HEK293 (cell line): ENCODE results near the gene SKI.

Experiments used
- CTCF ChIA-PET: fragments of 350-600 bp; formaldehyde crosslinking; extraction: SDS; loops from one replicate; lab custom pipeline; 2021; ENCODE audit warnings: antibody characterized with exemption; lab: Yijun Ruan, JAX
- POLR2A ChIA-PET: fragments of 300-600 bp; formaldehyde crosslinking; extraction: SDS; loops from one replicate; lab custom pipeline; 2020; ENCODE audit warnings: antibody characterized with exemption, inconsistent platforms; lab: Yijun Ruan, JAX
- H3K27ac ChIP-seq: fragments of 200-500 bp; sonication (Bioruptor generic); 2 replicates; pipeline ENCODE4 v1.5.1; 2014; ENCODE audit warnings: low read depth, low read length, control low read depth, inconsistent platforms; ENCODE audit errors: extremely low read depth
- H3K36me3 ChIP-seq, 2 experiments: fragments of 200-500 bp in 1 of 2; sonication (Bioruptor generic) in 1 of 2; 1 replicate in 1 of 2; 2 replicates in 1 of 2; pipeline ENCODE4 v1.5.1; 2014 to 2017; ENCODE audit warnings: inconsistent platforms in 2 of 2, low read length in 2 of 2; ENCODE audit not compliant: control insufficient read depth in 2 of 2, insufficient read depth in 1 of 2
- H3K4me1 ChIP-seq: fragments of 200-500 bp; sonication (Bioruptor generic); 2 replicates; pipeline ENCODE4 v1.5.1; 2014; ENCODE audit warnings: mild to moderate bottlenecking, low read length, inconsistent platforms; ENCODE audit not compliant: control insufficient read depth, insufficient read depth
- H3K4me3 ChIP-seq: 2 replicates; pipeline ENCODE4 v1.5.1; 2011; ENCODE audit warnings: low read depth, mild to moderate bottlenecking, control low read depth, low read length, moderate library complexity
- H3K9me3 ChIP-seq: fragments of 200-500 bp; sonication (Bioruptor generic); 2 replicates; pipeline ENCODE4 v1.5.1; 2014; ENCODE audit warnings: low read depth, low read length, inconsistent platforms; ENCODE audit not compliant: control insufficient read depth, insufficient read depth
- HOXD13 ChIP-seq: sonication (generic); formaldehyde crosslinking; IDR thresholded peaks from 2 replicates; pipeline ENCODE4 v1.8.0; 2022; ENCODE audit warnings: missing genetic modification reagents, borderline replicate concordance
- OVOL3 ChIP-seq: fragments of 450-650 bp; formaldehyde crosslinking; IDR thresholded peaks from 2 replicates; pipeline ENCODE4 v1.5.1; 2016; ENCODE audit warnings: missing biosample characterization, missing genetic modification characterization
- SCRT2 ChIP-seq: fragments of 450-650 bp; formaldehyde crosslinking; IDR thresholded peaks from 2 replicates; pipeline ENCODE4 v1.5.1; 2016; ENCODE audit warnings: missing biosample characterization, missing genetic modification characterization
- TRIM28 ChIP-seq: IDR thresholded peaks from 2 replicates; pipeline ENCODE4 v1.6.1; 2011; ENCODE audit warnings: low read length, control low read depth, borderline replicate concordance
- ZBTB17 ChIP-seq: fragments of 450-650 bp; formaldehyde crosslinking; IDR thresholded peaks from 2 replicates; pipeline ENCODE4 v1.5.1; 2016; ENCODE audit warnings: missing biosample characterization, missing genetic modification characterization
- ZFP37 ChIP-seq: fragments of 450-650 bp; formaldehyde crosslinking; IDR thresholded peaks from 2 replicates; pipeline ENCODE4 v1.5.1; 2016; ENCODE audit warnings: missing biosample characterization, missing genetic modification characterization
- ZNF133 ChIP-seq: fragments of 450-650 bp; formaldehyde crosslinking; IDR thresholded peaks from 2 replicates; pipeline ENCODE4 v1.5.1; 2016; ENCODE audit warnings: missing biosample characterization, missing genetic modification characterization
- ZNF138 ChIP-seq: fragments of 450-650 bp; formaldehyde crosslinking; IDR thresholded peaks from 2 replicates; pipeline ENCODE4 v1.5.1; 2016; ENCODE audit warnings: missing biosample characterization, missing genetic modification characterization, borderline replicate concordance
- ZNF175 ChIP-seq: fragments of 450-650 bp; formaldehyde crosslinking; IDR thresholded peaks from 2 replicates; pipeline ENCODE4 v1.5.1; 2016; ENCODE audit warnings: missing biosample characterization, missing genetic modification characterization
- ZNF2 ChIP-seq: fragments of 450-650 bp; formaldehyde crosslinking; IDR thresholded peaks from 2 replicates; pipeline ENCODE4 v1.5.1; 2016; ENCODE audit warnings: missing biosample characterization, missing genetic modification characterization
- ZNF311 ChIP-seq: fragments of 450-650 bp; formaldehyde crosslinking; IDR thresholded peaks from 2 replicates; pipeline ENCODE4 v1.5.1; 2017; ENCODE audit warnings: missing biosample characterization, missing genetic modification characterization, borderline replicate concordance
- ZNF362 ChIP-seq: fragments of 450-650 bp; formaldehyde crosslinking; IDR thresholded peaks from 2 replicates; pipeline ENCODE4 v1.5.1; 2016; ENCODE audit warnings: missing biosample characterization, missing genetic modification characterization
- ZNF366 ChIP-seq: fragments of 450-650 bp; formaldehyde crosslinking; conservative IDR thresholded peaks from 2 replicates; pipeline ENCODE4 v1.5.1; 2016; ENCODE audit warnings: missing biosample characterization, missing genetic modification characterization
- ZNF473 ChIP-seq: fragments of 450-650 bp; formaldehyde crosslinking; IDR thresholded peaks from 2 replicates; pipeline ENCODE4 v1.5.1; 2017; ENCODE audit warnings: missing biosample characterization, missing genetic modification characterization
- ZNF514 ChIP-seq: fragments of 450-650 bp; formaldehyde crosslinking; IDR thresholded peaks from 2 replicates; pipeline ENCODE4 v1.5.1; 2016; ENCODE audit warnings: missing biosample characterization, missing genetic modification characterization
- ZNF544 ChIP-seq: fragments of 450-650 bp; formaldehyde crosslinking; IDR thresholded peaks from 2 replicates; pipeline ENCODE4 v1.5.0; 2017; ENCODE audit warnings: missing biosample characterization, missing genetic modification characterization
- ZNF654 ChIP-seq: fragments of 450-650 bp; formaldehyde crosslinking; IDR thresholded peaks from 2 replicates; pipeline ENCODE4 v1.5.1; 2016; ENCODE audit warnings: low read depth, missing biosample characterization, missing genetic modification characterization
- ZNF692 ChIP-seq: fragments of 450-650 bp; formaldehyde crosslinking; IDR thresholded peaks from 2 replicates; pipeline ENCODE4 v1.5.1; 2016; ENCODE audit warnings: missing biosample characterization, missing genetic modification characterization
- ZNF76 ChIP-seq: fragments of 450-650 bp; formaldehyde crosslinking; IDR thresholded peaks from 2 replicates; pipeline ENCODE4; 2016; ENCODE audit warnings: low read depth, missing biosample characterization, missing genetic modification characterization, borderline replicate concordance
- ZSCAN30 ChIP-seq: fragments of 450-650 bp; IDR thresholded peaks from 2 replicates; pipeline ENCODE4 v1.5.1; 2018; ENCODE audit warnings: missing biosample characterization, mild to moderate bottlenecking, missing genetic modification characterization, moderate library complexity
- TF ChIP-seq, protein P1 (sequence below): fragments of 450-650 bp; formaldehyde crosslinking; IDR thresholded peaks from 2 replicates; pipeline ENCODE4 v1.5.1; 2016; ENCODE audit warnings: missing biosample characterization, missing genetic modification characterization
- TF ChIP-seq, protein P2 (sequence below): fragments of 450-650 bp; formaldehyde crosslinking; IDR thresholded peaks from 2 replicates; pipeline ENCODE4 v1.5.1; 2017; ENCODE audit warnings: missing biosample characterization, missing genetic modification characterization

The SKI gene

GRCh38 chr1:2337081-2337480 is 109.0 kb downstream of the SKI start:
- no peaks in the 10 kb centered on the region for H3K4me1 ChIP-seq
- H3K36me3 ChIP-seq = no peaks in the 10 kb centered on the region
- TF ChIP-seq ZBTB17 (tag by site-specific recombination) = no peak
- no peak for TF ChIP-seq ZNF514 (tag by site-specific recombination)
- no peak for TF ChIP-seq ZNF692 (tag by site-specific recombination)
- no peak for TF ChIP-seq ZNF138
- no peak for TF ChIP-seq ZNF473 (tag by site-specific recombination)
- ChIA-PET CTCF (no interaction called here), POLR2A (no interaction called here)
- no peak overlapping the region for H3K27ac ChIP-seq
- H3K9me3 ChIP-seq = no peaks in the 10 kb centered on the region
- H3K4me3 ChIP-seq = no peak overlapping the region

DNA sequence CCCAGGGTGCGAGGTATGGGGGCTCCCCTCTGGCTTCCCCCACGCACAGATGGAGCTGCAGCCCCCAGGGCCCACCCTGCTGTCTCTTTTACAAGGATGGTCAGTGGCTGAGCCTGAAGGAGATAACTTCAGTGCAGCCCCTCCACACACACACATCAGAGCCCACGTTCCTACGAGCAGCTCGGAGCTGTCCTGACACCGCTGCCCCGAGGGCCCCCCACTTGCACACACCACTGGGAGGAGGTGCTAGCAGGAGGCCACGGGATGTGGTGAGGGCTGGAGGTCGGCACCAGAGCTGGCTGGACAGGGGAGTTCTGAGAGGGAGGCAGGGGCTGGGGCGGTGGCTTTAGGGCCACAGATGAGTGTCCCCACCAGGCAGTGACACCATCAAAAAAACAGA is 109.4 kb downstream of the SKI start:
- ChIA-PET POLR2A (no interaction called here), CTCF (interaction anchor here (1.0 to 1.2 kb wide), 2 partner anchors 44 to 142 kb away, joined by 3 read pairs; no protein-coding TSS in a partner anchor)
- no peak for TF ChIP-seq HOXD13
- Histone ChIP-seq H3K9me3 (no peaks in the 10 kb centered on the region), H3K27ac (no peak overlapping the region), H3K4me3 (no peak overlapping the region), H3K4me1 (no peaks in the 10 kb centered on the region), H3K36me3 (no peaks in the 10 kb centered on the region)

- no peak overlapping the region for H3K27ac ChIP-seq
- no peaks in the 10 kb centered on the region for H3K36me3 ChIP-seq
- H3K9me3 ChIP-seq = no peaks in the 10 kb centered on the region
- H3K4me3 ChIP-seq = no peak overlapping the region
- POLR2A ChIA-PET = no interaction called here
- no peaks in the 10 kb centered on the region for H3K4me1 ChIP-seq
- CTCF ChIA-PET = interaction anchor here (0.7 to 1.3 kb wide), 3 partner anchors 144 to 1400 kb away, joined by 3 to 5 read pairs (median 4); partner anchors contain the start of gene FAAP20
- TF ChIP-seq ZSCAN30 (tag by site-specific recombination) (no peak), ZFP37 (tag by site-specific recombination) (no peak), HOXD13 (no peak), ZNF654 (tag by site-specific recombination) (no peak), ZNF2 (tag by site-specific recombination) (no peak), ZNF544 (tag by site-specific recombination) (no peak), ZNF76 (tag by site-specific recombination) (no peak), TRIM28 (no peak), ZNF138 (no peak), ZNF311 (no peak), OVOL3 (tag by site-specific recombination) (no peak), ZNF473 (tag by site-specific recombination) (no peak), ZNF362 (tag by site-specific recombination) (no peak), ZNF366 (tag by site-specific recombination) (no peak), ZNF133 (no peak), SCRT2 (no peak), ZNF175 (no peak)
- TF ChIP-seq, protein P1, sequence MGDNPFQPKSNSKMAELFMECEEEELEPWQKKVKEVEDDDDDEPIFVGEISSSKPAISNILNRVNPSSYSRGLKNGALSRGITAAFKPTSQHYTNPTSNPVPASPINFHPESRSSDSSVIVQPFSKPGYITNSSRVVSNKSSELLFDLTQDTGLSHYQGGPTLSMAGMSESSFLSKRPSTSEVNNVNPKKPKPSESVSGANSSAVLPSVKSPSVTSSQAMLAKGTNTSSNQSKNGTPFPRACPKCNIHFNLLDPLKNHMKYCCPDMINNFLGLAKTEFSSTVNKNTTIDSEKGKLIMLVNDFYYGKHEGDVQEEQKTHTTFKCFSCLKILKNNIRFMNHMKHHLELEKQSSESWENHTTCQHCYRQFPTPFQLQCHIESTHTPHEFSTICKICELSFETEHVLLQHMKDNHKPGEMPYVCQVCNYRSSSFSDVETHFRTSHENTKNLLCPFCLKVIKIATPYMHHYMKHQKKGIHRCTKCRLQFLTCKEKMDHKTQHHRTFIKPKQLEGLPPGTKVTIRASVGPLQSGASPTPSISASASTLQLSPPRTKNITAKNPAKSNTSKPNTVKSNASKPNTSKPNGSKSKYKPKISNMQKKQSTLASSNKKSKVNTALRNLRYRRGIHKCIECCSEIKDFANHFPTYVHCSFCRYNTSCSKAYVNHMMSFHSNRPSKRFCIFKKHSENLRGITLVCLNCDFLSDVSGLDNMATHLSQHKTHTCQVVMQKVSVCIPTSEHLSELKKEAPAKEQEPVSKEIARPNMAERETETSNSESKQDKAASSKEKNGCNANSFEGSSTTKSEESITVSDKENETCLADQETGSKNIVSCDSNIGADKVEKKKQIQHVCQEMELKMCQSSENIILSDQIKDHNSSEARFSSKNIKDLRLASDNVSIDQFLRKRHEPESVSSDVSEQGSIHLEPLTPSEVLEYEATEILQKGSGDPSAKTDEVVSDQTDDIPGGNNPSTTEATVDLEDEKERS (tag by site-specific recombination) = no peak
- TF ChIP-seq, protein P2, sequence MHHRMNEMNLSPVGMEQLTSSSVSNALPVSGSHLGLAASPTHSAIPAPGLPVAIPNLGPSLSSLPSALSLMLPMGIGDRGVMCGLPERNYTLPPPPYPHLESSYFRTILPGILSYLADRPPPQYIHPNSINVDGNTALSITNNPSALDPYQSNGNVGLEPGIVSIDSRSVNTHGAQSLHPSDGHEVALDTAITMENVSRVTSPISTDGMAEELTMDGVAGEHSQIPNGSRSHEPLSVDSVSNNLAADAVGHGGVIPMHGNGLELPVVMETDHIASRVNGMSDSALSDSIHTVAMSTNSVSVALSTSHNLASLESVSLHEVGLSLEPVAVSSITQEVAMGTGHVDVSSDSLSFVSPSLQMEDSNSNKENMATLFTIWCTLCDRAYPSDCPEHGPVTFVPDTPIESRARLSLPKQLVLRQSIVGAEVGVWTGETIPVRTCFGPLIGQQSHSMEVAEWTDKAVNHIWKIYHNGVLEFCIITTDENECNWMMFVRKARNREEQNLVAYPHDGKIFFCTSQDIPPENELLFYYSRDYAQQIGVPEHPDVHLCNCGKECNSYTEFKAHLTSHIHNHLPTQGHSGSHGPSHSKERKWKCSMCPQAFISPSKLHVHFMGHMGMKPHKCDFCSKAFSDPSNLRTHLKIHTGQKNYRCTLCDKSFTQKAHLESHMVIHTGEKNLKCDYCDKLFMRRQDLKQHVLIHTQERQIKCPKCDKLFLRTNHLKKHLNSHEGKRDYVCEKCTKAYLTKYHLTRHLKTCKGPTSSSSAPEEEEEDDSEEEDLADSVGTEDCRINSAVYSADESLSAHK (tag by site-specific recombination) = no peak
Measured at GRCh38 chr1:2339206-2340085, 111.3 kb downstream of the SKI start.
